GM21390 (cell line): ENCODE data around the gene ABCB8.
"Not testable (repeated sequence)": the region's sequence is repeated elsewhere in the genome, so short reads cannot be mapped to it uniquely, and the experiment has no call there.

ENCODE experiments used
- ATAC-seq: cut with Tn5 transposase; IDR thresholded peaks from one replicate; pipeline ENCODE4 v1.9.1; 2021; ENCODE audit not compliant: unreplicated experiment

ABCB8 gene

DNA sequence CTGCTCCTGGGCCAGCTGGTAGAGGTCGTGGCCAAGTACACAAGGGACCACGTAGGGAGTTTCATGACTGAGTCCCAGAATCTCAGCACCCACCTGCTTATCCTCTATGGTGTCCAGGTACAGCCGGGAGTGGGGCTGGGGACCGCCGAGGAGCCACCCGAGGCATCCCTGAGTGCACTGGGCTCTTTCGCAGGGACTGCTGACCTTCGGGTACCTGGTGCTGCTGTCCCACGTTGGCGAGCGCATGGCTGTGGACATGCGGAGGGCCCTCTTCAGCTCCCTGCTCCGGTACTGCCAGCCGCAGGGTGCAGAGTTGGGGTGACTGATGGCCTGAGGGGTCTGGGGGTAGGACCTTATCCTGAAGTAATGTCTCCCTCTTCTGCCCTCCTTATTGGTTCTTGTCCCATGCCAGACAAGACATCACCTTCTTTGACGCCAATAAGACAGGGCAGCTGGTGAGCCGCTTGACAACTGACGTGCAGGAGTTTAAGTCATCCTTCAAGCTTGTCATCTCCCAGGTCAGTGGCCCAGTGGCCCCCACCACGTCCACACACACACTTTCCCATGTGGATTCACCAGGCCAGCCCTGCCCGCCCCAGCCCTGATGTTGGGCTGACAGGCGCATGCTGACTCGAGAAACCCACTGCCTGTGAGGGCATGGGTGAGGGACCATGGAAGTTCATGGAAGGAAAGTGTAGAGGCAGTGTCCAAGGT lies 6.2 kb downstream of the ABCB8 start:
- ATAC-seq = no peak

DNA sequence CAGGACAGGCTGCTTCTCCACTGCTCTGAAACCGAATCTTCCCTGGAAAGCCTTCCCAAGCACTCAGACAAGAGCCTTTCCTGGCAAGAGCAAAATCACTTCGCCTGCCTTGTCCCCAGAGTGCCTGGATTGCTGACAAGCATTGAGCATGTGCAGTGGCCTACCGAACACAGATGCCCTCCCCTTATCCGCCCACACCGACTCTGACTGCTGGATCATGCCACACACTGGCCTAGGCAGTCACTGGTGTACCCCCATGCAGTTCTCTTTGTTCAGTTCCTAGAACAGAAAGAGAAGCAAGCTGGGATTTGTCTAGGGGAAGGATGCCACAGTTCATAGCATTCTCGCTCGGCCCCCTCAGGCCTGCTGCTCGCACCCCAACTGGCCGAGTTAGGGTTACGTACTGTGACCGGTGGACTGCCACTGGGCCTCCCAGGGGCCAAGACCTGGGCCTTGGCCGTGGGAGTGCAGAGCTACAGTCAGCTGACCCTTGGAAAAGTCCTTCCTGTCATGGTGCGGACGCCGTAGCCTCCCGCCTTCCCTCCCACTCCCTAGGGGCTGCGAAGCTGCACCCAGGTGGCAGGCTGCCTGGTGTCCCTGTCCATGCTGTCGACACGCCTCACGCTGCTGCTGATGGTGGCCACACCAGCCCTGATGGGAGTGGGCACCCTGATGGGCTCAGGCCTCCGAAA lies 6.9 kb downstream of the ABCB8 start:
- ATAC-seq = no peak

DNA sequence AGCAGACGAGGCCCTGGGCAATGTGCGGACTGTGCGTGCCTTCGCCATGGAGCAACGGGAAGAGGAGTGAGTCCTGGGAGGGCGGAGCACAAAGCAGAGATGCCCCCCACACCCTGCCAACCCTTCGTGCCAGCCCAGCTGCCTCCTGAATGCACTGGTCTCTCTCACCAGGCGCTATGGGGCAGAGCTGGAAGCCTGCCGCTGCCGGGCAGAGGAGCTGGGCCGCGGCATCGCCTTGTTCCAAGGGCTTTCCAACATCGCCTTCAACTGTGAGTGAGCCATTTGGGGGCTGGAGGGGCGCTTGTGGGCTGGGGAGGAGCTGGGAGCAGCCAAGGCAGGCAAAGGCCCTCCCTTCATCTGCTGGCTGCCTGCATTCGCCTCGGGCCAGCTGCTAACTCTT lies 7.7 kb downstream of the ABCB8 start:
- no peak for ATAC-seq

DNA sequence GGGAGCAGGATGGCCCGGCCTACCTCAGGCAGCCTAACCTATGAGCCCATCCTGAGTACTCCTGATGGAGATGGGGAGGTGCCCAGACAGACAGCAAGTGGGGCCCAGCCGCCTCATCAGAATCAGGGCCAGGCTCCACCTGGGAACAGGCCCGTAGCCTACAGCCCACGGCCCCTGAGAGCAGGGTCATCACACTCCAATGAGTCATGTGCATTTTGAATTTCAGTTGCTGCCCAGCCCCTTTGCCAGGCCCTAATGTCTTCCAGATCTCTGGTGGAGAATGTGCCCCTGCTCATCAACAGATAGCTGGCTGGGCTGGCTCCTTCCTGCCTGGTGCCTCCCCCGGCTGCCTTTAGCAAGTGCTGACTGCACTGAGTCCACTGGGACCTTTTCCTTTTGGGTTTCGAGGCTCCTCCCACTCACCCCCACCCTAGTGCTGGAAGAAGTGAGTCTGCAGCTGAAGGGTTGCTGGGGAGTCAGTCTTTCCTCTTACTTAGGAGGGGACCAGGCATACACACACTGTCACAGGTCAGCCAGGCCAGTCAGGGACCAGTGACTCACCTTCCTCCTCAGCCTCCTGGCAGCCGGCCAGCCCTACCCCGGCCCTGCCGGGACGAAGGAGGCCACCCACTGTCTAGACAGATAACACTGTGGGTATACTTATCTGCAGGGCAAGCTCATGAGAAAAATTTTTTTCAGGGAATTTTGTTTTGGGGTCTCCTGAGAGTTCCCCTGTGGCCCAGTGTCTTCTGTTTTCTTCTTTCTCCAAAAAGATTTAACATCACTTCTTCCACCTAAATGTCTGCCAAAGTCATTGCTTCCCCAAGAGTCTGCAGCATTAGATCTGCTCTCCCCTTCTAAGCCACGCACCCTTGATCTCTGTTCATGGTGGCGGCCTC lies 10.9 kb downstream of the ABCB8 start:
- no peak for ATAC-seq

DNA sequence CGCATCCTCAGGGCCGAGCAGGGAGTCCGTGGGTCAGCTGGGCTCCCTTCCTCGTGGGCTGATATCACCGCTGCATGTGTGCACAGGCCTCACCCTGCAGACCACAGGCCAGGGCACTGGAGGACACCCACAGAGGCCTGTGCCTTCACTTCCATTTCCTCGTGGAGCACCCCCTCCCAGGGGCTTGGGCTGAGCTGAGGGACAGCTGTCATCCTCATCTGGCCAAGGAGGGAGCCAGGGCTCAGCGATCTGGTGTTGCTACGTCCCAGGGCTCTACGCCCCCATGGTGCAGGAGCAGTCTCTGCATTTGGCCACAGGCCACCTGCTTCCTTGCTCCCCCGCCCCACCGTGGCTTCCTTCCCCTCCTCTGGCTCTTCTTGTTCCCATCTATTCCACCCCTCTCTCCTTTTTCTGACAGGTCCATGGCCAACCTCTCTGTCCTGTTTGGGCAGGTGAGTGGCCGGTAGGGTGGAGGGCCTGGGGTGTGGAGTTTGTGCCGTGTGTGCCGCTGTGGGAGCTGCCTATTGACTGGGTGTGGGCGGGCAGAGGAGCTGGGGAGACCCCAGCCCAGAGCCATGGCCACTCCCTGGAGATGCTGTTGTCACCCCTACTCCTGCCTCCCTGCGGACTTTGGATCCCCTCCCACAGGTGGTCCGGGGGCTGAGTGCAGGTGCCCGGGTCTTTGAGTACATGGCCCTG lies 11.7 kb downstream of the ABCB8 start:
- ATAC-seq = no peak

DNA sequence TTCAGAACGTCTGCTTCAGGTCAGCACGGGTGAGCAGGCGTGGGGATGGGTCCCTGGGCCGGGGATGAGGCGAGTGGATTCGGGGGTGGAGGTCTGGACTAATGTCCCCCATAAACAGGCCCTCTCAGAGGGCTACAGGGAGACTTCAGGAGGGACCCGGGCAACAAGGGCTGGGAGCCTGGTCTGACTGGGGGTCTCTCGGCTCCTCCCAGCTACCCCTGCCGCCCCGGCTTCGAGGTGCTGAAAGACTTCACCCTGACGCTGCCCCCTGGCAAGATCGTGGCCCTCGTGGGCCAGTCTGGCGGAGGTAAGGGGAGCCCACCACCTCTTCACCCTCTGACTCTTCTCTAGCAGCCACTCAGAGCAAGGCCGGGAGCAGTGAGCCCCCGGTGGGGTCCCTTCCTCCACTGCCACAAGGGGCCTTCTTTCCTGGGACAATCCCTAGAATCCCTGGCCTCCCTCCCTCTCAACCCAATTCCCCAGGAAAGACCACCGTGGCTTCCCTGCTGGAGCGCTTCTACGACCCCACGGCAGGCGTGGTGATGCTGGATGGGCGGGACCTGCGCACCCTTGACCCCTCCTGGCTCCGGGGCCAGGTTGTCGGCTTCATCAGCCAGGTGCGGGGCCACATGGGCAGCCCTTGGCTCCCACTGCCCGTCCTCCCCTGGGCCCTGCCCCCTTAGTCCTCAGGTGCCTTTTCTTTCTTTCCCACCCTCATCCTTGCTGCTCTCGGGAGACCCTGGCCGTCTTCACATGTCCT lies 12.5 kb downstream of the ABCB8 start:
- ATAC-seq = no peak

DNA sequence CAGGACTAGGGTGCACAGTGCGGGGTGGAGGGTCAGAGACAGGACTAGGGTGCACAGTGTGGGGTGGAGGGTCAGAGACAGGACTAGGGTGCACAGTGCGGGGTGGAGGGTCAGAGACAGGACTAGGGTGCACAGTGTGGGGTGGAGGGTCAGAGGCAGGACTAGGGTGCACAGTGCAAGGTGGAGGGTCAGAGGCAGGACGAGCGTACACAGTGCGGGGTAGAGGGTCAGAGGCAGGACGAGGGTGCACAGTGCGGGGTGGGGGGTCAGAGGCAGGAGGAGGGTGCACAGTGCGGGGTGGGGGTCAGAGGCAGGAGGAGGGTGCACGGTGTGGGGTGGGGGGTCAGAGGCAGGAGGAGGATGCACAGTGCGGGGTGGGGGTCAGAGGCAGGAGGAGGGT lies 15.2 kb downstream of the ABCB8 start:
- not testable (repeated sequence) for ATAC-seq

DNA sequence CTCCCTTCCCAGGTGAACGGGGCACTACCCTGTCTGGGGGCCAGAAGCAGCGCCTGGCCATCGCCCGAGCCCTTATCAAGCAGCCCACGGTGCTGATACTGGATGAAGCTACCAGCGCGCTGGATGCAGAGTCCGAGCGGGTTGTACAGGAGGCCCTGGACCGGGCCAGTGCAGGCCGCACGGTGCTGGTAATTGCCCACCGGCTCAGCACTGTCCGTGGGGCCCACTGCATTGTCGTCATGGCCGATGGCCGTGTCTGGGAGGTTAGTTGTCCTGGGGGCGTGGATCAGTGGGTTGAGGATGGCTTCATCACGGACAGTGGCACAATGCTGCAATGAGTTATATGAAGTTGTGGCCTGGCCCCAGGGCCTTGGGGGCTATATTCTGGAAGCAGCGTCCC lies 15.7 kb downstream of the ABCB8 start:
- ATAC-seq = no peak

DNA sequence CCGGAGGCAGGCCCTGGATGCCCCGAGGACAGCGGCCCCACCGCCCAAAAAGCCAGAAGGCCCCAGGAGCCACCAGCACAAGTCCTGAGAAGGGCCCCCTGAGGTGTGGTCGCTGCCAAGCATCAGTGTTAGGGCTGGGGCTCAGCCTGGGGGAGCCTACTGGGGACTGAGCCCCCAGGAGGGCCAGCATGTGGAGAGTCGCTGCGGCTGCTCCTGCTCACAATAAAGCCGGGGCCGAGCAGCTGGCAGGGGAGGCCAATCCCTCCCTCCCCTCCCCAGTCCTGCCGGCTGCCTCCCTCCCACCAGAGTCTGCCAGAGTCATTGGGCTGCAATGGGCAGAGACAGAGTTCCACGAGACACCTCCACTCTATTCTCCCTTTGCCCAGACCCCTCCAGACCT lies 17.0 kb downstream of the ABCB8 start:
- no peak for ATAC-seq

DNA sequence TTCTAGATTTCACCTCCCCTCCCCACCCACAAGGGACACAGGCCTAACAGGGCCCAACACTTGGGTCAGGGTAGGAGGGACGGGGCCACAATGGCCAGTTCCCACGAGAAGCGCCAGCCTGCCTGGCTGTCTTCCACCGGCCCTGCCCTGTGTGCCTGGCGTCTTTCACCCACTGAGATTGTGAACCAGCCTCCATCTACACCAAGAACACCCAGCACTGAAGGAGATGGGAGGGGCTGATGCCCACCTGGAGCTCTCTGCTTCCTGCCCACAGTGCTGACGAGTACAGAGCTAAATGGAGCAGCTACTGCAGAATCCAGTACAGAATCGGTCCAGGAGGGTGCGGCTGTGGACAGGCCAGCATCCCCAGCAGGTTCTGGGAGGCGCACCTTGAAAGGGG lies 17.7 kb downstream of the ABCB8 start:
- no peak for ATAC-seq

DNA sequence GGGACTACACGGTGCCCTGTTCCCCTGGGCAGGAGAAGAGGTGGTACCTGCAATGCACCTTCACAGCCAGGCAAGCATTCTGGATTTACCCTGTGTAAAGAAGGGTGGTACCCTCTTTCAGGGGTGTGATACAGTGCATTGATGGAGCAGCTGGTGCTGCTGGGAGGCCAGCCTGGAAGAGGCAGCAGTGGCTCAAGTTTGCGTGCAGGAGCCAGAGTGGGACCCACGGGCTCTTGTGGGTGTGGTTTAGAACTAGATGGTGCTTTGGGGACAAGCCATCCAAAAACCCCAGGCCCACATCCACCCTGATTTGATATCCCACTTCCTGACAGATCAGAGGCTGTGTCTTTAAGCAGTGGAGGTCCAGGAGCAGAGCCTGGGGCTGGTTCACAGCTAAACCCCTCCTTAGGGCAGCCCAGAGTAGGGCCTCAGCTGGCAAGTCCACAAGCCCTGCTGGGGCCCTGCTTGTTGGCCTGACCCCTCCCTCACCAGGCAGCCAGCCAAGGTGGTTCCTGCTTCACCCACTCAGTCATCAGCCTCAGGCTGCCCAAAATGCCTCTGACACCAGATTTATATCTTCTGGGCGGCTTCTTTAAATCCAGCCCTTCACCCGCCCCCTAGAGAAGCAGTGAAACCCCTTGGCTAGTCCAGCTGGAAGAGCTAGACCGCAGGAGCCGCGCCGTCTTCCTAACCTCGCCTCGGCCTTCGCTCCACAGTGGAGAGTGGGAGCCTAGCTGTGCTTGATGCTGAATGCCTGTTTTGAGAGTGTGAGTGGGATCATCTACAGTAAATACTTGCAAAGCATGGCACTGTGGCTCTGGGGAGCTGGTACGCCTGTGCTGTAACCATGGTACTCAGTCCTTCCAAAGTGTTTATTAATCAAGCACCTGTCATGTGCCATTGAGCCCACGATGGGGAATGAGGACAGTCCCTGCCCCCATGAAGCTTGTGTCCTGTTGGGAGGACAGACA lies 18.6 kb downstream of the ABCB8 start:
- ATAC-seq = no peak

DNA sequence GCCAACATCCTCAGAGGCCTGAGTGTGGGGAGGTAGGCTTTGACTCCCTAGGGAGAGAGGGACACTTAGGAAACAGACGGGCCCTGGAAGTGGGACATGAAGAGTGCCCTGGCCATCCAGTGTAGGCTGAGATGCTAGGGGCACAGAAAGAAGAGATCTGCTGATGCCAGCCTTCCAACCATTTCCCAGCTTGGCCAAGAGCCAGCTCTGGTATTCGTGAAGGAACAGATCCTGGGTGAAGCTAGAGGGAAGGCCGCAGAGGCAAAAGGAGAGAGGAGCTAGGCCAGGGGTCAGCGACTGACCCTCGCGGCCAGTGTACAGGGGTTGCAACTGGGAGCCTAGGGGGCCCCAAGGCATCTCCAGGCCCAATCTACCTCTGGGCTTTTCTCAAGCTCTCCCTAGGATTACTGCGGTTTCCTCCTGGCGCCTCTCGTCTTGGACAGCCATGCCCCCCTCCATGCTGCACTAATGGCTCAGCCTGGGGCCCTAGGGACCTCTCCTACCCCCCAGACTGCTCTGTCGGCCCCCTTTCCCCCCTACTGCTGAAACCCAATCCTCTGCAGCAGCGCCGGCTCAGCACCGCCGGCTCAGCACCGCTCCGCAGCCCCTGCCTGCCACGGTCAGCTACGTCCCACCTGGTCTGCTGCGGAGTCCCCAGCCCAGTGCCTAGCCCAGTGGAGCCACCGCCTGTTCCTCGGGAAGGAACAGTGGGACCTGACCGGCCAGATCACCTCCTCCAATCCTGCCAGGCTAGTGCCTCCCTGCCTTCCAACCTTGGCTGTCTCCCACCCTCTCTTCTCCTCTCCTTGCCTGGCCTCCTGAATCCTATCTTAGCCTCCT lies 19.9 kb downstream of the ABCB8 start, which contains the start of gene ASIC3:
TSS of gene ASIC3 (plus strand) at position 556 of the 840 bp plus-strand sequence. CDS start 355 bp downstream, outside the sequence.
- ATAC-seq = no peak

DNA sequence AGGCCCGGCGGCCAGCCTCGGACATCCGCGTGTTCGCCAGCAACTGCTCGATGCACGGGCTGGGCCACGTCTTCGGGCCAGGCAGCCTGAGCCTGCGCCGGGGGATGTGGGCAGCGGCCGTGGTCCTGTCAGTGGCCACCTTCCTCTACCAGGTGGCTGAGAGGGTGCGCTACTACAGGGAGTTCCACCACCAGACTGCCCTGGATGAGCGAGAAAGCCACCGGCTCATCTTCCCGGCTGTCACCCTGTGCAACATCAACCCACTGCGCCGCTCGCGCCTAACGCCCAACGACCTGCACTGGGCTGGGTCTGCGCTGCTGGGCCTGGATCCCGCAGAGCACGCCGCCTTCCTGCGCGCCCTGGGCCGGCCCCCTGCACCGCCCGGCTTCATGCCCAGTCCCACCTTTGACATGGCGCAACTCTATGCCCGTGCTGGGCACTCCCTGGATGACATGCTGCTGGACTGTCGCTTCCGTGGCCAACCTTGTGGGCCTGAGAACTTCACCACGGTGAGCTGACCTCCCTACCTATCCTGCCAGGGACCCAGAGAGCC lies 20.7 kb downstream of the ABCB8 start:
- no peak for ATAC-seq

DNA sequence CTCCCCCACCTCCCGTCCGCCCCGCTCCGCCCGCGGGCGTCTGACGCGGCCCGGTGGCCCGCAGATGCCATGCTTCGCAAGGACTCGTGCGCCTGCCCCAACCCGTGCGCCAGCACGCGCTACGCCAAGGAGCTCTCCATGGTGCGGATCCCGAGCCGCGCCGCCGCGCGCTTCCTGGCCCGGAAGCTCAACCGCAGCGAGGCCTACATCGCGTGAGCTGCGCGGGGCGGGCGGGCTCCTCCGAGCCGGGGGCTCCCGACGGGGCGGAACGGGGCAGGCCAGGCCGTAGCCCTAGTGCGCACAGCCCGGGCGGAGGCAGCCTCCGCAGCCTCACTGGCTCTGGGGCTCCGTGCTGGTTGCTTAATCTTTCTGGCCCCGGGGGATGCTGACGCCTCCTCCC lies 22.9 kb downstream of the ABCB8 start:
- no peak for ATAC-seq

DNA sequence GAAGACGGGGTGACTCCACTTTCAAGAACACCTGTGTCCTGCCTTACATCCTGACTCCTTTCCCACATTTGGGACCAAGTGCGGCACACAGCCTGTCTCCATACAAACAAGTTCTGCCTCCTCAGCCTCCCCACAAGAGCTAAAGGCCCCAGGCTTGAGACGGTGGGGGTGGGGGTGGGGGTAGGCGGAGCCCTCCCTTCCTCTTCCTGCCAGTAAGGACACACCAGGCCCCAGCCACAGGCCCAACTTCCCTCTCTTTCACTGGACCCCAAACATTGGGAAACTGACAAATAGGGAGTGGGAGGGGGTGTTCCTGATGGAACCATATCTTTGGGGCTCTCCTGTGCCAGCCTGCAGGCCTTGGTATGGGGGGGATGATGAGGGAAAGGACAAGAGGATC lies 24.8 kb downstream of the ABCB8 start:
- ATAC-seq = no peak

DNA sequence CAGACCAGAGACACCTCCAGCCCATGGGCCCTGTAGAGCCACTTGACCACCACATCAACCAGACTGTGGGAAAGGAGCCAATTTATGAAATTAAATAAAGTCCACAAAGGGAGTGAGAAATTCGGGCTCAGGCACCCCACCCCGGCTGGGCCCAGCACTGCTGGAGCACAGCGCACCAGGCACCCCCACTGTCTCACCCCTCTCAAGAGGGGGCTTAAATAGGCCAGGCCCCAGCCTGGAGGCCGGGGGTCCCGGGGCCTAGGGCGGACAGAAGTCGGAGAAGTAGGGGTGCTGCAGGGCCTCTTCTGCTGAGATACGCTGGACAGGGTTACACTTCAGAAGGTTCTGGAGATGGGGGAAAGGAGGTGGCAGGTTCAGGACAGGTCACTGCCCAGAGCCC lies 25.5 kb downstream of the ABCB8 start:
- no peak for ATAC-seq

DNA sequence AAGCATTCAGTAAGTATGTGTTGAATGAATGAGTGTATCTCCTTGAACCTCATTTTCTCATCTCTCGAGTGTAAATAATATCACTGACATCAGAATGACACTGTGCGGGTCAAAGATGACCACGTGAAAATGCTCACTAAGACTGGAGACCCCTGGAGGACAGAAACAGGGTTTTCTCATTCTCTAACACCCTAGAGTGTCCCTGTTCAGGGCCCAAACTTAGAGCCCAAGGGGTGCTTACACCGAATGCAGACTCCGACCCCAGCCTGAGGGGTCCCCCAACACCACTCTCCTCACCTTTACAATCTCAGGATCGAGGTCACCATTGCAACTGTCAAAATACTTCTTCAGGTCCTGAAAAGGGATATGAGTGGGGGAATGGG lies 28.0 kb downstream of the ABCB8 start:
- ATAC-seq = no peak
